22Rv1 (cell line): Measurements from ENCODE around the gene LRRC28.

Experiments used
- H3K27ac ChIP-seq: fragments of 450-650 bp; 2 replicates; pipeline ENCODE4 v1.5.1; 2017
- ZFX ChIP-seq: fragments of 450-650 bp; IDR thresholded peaks from 2 replicates; pipeline ENCODE4 v1.6.1; 2017; ENCODE audit warnings: antibody characterized with exemption, borderline replicate concordance
- TF ChIP-seq, protein P1 (sequence below): fragments of 450-650 bp; IDR thresholded peaks from 2 replicates; pipeline ENCODE4 v1.5.1; 2017; ENCODE audit warnings: mild to moderate bottlenecking

The LRRC28 gene

DNA sequence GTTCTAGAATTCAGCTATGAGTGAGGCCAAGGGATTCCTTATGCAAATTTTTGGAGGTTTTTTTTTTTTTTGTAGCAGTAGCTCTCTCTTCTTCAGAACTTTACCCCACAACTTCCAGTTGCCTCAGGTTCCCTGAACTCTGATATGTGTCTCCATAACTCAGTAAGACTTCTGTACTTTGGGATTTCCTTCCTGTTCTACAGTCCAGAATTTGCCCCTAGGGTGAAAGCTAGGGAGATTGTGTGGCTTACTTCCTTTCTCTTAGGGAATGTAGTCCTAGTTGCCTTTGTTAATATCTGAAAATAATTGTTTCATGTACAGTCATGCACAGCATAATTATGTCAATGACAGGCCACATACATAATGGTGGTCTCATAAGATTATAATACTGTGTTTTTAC lies 30.8 kb downstream of the LRRC28 start:
- H3K27ac ChIP-seq = no peak overlapping the region
- TF ChIP-seq, protein P1, sequence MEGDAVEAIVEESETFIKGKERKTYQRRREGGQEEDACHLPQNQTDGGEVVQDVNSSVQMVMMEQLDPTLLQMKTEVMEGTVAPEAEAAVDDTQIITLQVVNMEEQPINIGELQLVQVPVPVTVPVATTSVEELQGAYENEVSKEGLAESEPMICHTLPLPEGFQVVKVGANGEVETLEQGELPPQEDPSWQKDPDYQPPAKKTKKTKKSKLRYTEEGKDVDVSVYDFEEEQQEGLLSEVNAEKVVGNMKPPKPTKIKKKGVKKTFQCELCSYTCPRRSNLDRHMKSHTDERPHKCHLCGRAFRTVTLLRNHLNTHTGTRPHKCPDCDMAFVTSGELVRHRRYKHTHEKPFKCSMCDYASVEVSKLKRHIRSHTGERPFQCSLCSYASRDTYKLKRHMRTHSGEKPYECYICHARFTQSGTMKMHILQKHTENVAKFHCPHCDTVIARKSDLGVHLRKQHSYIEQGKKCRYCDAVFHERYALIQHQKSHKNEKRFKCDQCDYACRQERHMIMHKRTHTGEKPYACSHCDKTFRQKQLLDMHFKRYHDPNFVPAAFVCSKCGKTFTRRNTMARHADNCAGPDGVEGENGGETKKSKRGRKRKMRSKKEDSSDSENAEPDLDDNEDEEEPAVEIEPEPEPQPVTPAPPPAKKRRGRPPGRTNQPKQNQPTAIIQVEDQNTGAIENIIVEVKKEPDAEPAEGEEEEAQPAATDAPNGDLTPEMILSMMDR = no peak
- TF ChIP-seq ZFX = no peak

GRCh38 chr15:99282586-99282985 lies 31.3 kb downstream of the LRRC28 start:
- TF ChIP-seq ZFX = no peak
- TF ChIP-seq, protein P1 = no peak
- H3K27ac ChIP-seq = no peak overlapping the region

- no peak overlapping the region for H3K27ac ChIP-seq
Observed at GRCh38 chr15:99283717-99284116, 32.4 kb downstream of the LRRC28 start.

DNA sequence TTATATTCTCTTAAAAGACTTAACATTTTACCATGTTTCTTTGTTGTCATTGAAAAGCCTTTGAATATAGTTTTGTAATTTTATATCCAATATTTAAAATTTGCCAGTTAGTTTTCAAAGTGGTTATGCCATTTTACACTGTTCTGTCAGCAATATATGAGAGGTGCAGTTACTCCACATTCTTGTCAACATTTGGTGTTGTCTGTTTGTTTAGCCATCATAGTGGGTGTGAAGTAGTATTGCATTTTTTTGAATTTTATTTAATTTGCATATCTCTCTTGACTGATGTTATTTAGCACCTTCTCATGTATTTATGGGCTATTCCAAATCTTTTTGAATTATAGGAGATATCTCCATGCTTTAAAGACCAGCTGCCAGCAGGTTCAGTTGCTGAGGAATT lies 40.4 kb downstream of the LRRC28 start:
- TF ChIP-seq, protein P1 = no peak
- TF ChIP-seq ZFX = no peak
- no peak overlapping the region for H3K27ac ChIP-seq

More at GRCh38 chr15:99283717-99284116, 32.4 kb downstream of the LRRC28 start:
- no peak for TF ChIP-seq ZFX
- TF ChIP-seq, protein P1 = no peak

DNA sequence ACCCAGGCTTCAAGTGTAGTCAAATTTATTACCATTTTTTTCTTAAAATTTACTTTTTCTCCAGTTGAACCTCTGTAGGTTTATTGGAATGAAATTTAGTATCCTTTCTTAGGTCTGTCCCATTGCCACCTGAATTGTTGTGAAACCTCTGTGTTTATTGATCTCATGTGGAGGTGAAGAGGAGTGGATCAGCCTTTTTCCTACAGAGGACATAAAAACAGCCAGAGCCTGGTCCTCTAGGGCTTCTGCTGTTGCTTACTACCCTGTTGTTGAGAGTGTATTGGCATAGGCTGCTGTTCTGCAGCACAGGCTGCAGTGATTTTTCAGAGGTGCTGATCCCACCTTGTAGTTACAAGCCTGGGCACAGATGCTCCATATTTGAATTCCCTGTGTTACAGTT lies 44.6 kb downstream of the LRRC28 start:
- no peak for TF ChIP-seq ZFX
- TF ChIP-seq, protein P1 = no peak
- H3K27ac ChIP-seq = no peak overlapping the region

DNA sequence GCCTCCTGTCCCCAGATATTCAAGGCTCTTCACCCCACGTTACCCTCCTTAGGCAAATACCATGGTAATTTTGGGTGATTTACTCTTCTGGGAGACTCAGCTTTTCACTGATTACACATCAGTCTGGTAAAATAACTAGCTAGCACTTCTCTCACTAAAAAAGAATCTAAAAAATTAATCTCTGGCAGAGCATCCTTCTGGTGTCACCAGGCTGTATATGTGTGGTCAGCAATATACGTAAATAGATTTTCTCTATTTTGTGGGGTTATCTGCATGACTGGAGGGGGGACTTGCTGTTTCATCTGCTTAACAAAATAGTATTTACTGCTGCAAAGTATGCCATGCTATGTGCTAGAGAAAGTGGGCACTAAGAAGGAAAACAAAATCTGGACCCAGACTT lies 45.1 kb downstream of the LRRC28 start:
- TF ChIP-seq ZFX = no peak
- TF ChIP-seq, protein P1 = no peak
- H3K27ac ChIP-seq = no peak overlapping the region

GRCh38 chr15:99303907-99304306 lies 52.6 kb downstream of the LRRC28 start:
- no peak for TF ChIP-seq ZFX
- TF ChIP-seq, protein P1 = no peak
- no peak overlapping the region for H3K27ac ChIP-seq
